Activated CD8-positive, alpha-beta memory T cell treated with anti-CD3 and anti-CD28 coated beads for 48 hours (primary cell): ENCODE data around the gene EPG5.
"Not testable (repeated sequence)": the region's sequence is repeated elsewhere in the genome, so short reads cannot be mapped to it uniquely, and the experiment has no call there.

Experiments used
- DNase-seq, 3 experiments: peaks; one replicate each; pipeline ENCODE4 v3.0.0-alpha.2; 2020; ENCODE audit warnings: low read depth in 2 of 3, low spot score in 2 of 3

Gene EPG5

GRCh38 chr18:45980229-45980628, 13.1 kb upstream of the EPG5 start:
- no peak for DNase-seq

- no peak for DNase-seq
These were observed 11.0 kb upstream of the EPG5 start for GRCh38 chr18:45978084-45978483.

- no peak for DNase-seq
These were observed 9.8 kb upstream of the EPG5 start for GRCh38 chr18:45976974-45977373.

GRCh38 chr18:45976566-45976965, 9.4 kb upstream of the EPG5 start:
- no peak for DNase-seq

GRCh38 chr18:45974088-45974536, 7.0 kb upstream of the EPG5 start:
- no peak for DNase-seq

GRCh38 chr18:45964913-45965312, 2.2 kb downstream of the EPG5 start:
- not testable (repeated sequence) for DNase-seq

- no peak for DNase-seq
These were observed 4.3 kb downstream of the EPG5 start for GRCh38 chr18:45962866-45963265.

GRCh38 chr18:45962461-45962860, 4.7 kb downstream of the EPG5 start:
- DNase-seq = no peak

GRCh38 chr18:45959484-45959883, 7.6 kb downstream of the EPG5 start:
- not testable (repeated sequence) for DNase-seq

GRCh38 chr18:45958730-45959129, 8.4 kb downstream of the EPG5 start:
- DNase-seq = no peak

GRCh38 chr18:45958027-45958426, 9.1 kb downstream of the EPG5 start:
- no peak for DNase-seq

- no peak for DNase-seq
These were observed 10.0 kb downstream of the EPG5 start for GRCh38 chr18:45957100-45957499.

- DNase-seq = no peak
These were observed 12.8 kb downstream of the EPG5 start for GRCh38 chr18:45954070-45954934.

GRCh38 chr18:45951016-45951714, 16.0 kb downstream of the EPG5 start:
- DNase-seq = no peak

GRCh38 chr18:45945669-45946068, 21.5 kb downstream of the EPG5 start:
- no peak for DNase-seq

- no peak for DNase-seq
These were observed 26.4 kb downstream of the EPG5 start for GRCh38 chr18:45940724-45941123.

GRCh38 chr18:45939236-45939635, 27.9 kb downstream of the EPG5 start:
- no peak for DNase-seq

GRCh38 chr18:45938488-45938935, 28.6 kb downstream of the EPG5 start:
- DNase-seq = no peak

- no peak for DNase-seq
These were observed 31.4 kb downstream of the EPG5 start for GRCh38 chr18:45935591-45936335.

GRCh38 chr18:45932708-45933107, 34.4 kb downstream of the EPG5 start:
- DNase-seq = no peak

- DNase-seq = no peak
These were observed 36.2 kb downstream of the EPG5 start for GRCh38 chr18:45930963-45931362.

- no peak for DNase-seq
These were observed 40.4 kb downstream of the EPG5 start for GRCh38 chr18:45926691-45927090.
